OCI-LY7 (cell line): ENCODE data around the gene ADAMTS2.

Experiments
- EZH2phosphoT487 ChIP-seq: fragments of 200-600 bp; sonication (generic); IDR thresholded peaks from 2 replicates; pipeline ENCODE4 v1.6.1; 2018; ENCODE audit warnings: low read depth, borderline replicate concordance, mild to moderate bottlenecking, mixed run types, antibody characterized with exemption, low read length, moderate library complexity, mixed read lengths
- TF ChIP-seq, protein P1 (sequence below): fragments of 200-600 bp; sonication (generic); conservative IDR thresholded peaks from 2 replicates; pipeline ENCODE4 v1.5.1; 2014; ENCODE audit warnings: mild to moderate bottlenecking, antibody characterized with exemption, low read length, moderate library complexity, mixed read lengths

DNA sequence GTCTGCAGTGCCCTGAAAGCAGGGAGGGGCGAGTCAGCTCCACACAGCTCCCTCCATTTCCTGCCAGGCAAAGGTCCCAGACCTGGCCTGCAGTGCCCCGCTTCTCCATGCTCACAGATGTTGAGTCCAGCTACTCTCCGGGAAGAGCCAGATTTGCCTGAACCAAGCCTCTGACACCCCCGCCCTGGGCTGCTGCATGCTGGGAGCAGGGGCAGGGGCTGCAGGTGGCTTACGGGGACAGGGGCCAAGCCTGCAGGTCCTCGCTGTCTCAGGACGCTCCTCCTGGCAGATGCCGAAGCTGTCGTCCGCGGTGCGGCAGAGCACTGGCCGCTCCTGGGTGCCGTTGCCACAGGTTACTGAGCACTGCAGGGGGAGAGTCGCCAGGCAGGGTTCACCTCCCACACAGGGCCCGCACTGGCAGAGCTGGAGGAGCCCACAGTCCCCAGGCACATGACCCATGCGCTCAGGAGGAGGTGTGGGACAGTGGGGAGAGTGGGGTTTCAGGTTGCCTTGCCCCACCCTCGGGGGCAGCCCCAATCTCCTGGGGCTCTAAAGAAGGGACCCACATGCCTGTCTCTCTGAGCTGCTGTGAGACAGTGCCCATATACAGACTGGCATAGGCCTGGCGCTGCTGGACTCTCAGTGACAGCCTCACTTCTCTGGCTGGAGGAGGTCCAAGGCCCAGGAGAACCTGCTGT lies 222.7 kb downstream of the ADAMTS2 start:
- TF ChIP-seq, protein P1, sequence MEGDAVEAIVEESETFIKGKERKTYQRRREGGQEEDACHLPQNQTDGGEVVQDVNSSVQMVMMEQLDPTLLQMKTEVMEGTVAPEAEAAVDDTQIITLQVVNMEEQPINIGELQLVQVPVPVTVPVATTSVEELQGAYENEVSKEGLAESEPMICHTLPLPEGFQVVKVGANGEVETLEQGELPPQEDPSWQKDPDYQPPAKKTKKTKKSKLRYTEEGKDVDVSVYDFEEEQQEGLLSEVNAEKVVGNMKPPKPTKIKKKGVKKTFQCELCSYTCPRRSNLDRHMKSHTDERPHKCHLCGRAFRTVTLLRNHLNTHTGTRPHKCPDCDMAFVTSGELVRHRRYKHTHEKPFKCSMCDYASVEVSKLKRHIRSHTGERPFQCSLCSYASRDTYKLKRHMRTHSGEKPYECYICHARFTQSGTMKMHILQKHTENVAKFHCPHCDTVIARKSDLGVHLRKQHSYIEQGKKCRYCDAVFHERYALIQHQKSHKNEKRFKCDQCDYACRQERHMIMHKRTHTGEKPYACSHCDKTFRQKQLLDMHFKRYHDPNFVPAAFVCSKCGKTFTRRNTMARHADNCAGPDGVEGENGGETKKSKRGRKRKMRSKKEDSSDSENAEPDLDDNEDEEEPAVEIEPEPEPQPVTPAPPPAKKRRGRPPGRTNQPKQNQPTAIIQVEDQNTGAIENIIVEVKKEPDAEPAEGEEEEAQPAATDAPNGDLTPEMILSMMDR: no peak
- no peak for TF ChIP-seq EZH2phosphoT487
